ENCODE data around the gene SLC19A2.
"Not testable (repeated sequence)": the region's sequence is repeated elsewhere in the genome, so short reads cannot be mapped to it uniquely, and the experiment has no call there.

SLC19A2 gene

DNA sequence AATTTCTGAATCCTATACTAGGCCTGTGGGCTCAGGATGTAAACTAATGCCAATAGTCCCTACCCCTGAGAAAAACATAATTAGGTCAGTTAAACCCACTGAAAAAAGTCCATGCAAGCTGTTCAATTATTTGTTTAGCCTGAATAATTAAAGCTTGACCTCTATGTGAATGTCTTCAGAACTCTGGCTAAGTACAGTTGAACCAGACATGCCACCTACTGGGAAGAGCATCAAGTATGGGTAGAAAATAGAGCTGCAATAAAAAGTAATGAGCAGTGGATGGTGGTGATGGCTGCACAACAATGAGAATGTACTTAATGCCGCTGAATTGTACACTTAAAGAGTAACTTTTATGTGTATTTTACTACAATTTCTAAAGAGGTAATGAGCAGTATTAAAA is 23.6 kb upstream of the SLC19A2 start:
- DNase-seq (ENCODE audit: low read depth in 1 of 2, low spot score in 1 of 2), result no peak

DNA sequence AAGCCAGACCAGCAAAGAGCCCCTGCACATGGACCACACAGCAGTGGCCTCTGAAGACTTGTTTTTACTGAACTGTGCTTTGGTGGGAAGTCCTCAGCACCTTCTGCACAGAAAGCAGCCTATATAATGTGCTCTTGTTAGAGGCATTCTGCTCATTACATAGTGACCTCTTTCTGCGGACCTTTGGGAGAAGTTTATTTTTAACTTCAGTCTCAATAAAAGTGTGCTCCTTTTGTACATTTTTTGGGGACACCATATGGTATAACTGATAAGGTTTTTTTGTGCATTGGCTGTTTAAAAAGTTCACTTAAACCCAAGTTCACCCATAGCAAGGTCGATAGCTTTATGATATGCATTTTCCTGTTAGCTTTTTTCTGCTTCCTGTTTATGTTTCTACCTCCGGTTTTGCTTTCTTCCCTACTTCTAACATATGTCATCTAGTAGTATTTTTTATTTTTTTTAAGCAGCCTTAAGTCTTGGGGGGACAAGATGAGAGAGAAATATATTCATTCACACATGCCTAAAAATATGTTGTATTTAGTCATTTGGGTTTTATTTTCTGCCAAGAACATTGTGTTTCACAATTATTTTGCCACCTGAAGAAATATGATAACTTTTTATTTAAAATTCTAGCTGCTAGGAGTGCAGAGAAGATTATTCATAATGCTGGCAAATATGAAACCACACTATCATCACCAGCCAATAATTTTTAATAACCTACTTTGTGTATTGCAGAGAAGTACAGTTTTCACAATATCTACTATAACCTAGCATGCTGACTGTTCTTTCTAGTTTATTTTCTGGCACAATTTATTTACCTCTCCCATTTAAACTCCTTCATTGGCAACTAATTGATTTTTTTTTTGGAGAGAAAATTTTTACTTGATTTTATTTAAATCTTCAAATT is 22.9 kb upstream of the SLC19A2 start:
- DNase-seq (ENCODE audit: low read depth in 1 of 2, low spot score in 1 of 2), result no peak

DNA sequence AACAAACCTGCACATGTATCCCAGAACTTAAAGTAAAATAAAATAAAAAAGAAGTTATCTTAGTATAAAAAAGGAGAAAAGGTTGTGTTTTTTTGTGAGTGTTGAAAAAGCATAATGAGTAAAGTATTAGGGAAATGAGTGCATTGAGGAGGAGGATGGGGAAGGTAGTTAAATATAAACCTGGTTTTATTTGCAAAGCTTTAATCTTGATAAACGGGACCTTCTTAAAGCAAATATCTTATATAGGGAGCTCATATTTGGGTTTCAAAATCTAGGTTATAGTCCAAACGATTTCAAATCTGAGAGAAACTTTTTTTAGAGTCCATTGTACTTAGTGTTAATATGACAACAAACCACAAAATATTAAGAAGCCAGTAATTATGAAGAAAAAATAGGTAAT is 21.7 kb upstream of the SLC19A2 start:
- no peak for DNase-seq (ENCODE audit: low read depth in 1 of 2, low spot score in 1 of 2)

DNA sequence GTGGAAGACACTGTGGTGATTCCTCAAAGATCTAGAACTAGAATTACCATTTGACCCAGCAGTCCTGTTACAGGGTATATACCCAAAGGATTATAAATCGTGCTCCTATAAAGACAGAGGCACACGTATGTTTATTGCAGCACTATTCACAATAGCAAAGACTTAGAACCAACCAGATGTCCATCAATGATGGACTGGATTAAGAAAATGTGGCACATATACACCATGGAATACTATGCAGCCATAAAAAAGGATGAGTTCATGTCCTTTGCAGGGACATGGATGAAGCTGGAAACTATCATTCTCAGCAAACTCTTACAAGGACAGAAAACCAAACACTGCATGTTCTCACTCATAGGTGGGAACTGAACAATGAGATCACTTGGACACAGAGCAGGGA is 17.9 kb upstream of the SLC19A2 start:
- DNase-seq (ENCODE audit: low read depth in 1 of 2, low spot score in 1 of 2), result not testable (repeated sequence)

DNA sequence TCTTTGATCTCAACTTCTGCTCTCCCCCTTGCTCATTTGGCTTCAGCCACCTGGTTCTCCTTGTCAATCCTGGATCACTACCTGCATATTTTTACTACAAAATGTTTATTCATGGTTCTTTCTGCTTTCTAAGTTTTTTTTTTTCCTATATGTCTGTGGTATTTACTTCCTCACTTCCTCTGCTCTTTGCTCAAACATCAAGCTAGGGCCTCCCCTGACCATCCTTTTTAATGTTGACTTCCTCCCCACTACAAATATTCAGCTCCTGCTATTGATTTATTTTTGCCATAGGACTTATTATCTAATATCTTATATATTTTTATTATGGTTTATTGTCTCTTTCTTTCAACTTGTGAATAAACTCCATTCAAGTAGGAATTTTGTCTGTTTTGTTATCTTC is 14.1 kb upstream of the SLC19A2 start:
- no peak for DNase-seq (ENCODE audit: low read depth in 1 of 2, low spot score in 1 of 2)

DNA sequence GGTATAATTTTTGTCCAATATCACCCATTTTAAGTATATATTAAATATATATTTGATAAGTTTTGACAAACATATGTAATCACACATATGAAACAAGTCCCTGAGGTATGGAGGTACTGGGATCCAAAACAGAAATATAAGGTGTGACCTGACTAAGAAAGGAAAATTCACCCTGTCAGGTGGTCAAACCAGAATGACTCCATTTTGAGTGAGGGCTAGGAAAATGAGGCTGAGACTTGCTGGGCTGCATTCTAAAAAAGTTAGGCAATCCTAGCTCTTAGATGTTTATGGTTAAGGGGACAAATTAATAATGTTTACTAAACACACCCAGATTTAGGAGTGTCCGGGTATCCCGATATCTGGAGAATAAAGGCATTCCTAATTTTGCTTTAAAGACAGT is 11.6 kb upstream of the SLC19A2 start:
- DNase-seq (ENCODE audit: low read depth in 1 of 2, low spot score in 1 of 2), result no peak

DNA sequence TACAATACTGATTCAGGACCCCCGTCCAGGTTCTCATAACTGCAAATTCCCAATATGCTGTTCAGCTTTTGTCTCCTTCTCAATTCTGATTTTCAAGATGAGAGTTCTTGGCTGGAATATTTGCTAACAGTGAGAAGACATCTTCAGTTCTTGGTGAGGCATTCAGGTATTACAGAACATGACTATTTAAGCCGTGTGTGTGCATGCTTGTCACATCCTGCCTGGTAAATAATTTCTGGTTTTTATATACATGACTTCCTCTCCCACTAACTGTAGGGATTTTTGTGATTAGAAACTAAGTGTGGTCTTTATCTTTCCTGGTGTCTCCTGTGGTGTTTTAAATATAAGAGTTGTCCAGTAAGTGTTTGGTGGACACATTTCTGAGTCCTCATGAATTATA is 10.2 kb upstream of the SLC19A2 start:
- DNase-seq (ENCODE audit: low read depth in 1 of 2, low spot score in 1 of 2), result no peak

DNA sequence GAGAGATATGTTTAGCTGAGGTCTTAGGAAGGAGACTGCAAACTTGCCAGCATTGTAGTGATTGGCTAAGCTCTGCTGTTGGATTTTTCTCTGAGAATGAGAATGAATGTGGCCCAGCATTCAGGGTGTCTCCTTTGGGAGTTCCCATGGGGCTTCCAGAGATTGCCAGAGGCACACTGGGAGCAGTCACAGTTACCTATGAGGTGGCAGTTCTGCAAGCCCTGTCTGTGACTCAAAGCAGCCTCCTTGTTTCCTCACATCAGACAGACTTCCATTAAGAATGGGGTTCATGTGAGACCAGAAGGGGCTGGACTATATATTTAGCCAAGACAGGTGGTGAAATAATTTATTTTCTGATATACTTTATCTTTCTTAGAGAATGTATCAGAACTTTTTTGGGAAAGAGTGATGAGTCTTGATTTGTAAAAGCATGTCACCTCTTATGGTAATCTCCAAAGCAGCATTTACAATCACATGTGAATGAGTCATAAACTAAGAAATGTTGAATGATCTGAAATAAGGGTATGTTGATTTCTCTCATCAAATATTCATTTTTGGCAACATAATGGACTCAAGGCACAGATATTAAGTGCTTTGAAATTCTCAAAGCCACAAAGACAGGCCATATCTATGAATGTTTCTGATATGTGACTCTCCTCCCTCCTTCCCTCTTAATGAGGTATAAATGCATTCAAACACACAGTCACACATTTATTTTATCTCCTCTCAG is 9.5 kb upstream of the SLC19A2 start:
- DNase-seq (ENCODE audit: low read depth in 1 of 2, low spot score in 1 of 2), result no peak

DNA sequence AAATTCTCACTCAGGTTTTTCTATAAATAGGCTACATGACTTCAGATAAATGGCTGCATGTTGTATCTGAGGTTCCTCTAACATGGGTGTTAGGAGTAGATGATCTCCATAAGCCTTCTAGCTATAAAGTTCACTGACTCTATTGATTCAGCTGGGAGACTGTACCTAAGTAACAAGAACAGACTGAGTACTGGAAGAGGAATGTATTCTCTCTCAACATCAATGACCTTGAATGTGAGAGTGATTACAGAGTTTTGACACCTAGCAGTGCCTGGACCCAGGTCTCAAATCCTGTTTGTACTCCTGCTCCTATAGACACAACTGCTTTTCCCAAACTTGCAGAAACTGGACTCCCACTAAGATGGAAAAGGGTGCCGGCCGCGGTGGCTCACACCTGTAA is 8.6 kb upstream of the SLC19A2 start:
- DNase-seq (ENCODE audit: low read depth in 1 of 2, low spot score in 1 of 2), result no peak

DNA sequence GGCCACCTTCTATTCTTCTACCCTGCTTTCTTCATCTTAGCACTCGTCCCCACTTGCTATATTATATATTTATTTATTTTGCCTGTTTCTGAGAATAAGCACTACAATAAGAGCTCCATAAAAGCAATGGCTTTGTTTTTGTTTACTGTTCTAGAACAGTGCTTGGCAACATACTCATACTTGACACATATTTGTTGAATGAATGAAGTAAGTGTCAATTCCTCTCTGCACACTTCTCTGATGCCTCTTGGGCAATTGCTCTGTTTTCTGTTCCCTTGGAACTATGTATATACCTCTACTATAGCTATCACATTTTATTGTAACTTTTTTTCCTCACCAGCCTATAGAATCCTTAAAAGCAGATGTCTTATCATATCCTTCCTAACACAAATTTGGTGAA is 7.5 kb upstream of the SLC19A2 start:
- DNase-seq (ENCODE audit: low read depth in 1 of 2, low spot score in 1 of 2), result no peak

DNA sequence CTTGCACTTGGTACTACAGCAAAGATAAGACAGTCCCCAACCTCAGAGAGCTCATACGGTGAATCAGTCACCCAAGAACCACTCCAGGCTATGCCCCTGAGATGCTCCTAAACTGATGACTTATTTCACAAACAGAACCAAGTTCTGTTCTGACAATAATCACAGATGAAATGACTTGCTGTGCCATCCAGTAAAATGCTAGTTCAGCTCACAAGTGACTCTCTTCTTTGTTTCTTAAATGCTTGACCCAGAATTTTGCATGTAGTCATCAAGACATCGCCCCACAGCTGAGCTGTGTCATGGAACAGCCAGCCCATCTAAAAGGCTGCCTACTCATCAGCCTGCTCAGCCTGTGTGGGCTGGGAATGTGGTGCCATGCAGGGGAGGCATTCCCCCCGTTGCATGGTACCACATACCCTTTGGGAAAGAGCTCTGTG is 6.1 kb upstream of the SLC19A2 start:
- DNase-seq (ENCODE audit: low read depth in 1 of 2, low spot score in 1 of 2), result peak in 1 of 2 donors; percentile 7

DNA sequence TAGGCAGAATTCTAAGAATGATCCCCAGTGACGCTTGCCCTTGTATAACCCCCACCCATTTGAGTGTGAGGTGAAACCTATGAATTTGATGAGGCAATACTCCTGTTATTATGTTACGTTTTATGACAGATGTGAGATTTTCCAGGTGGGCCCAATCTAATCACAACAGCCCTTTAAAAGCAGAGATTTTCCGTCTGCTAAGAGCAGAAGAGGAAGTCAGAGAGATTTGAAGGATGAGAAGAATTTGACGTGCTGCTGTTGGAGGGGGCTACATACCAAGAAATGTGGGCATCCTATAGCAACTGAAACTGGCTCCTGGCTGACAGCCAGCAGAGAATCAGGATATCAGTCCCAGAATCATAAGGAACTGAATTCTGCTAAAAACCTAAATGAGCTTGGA is 2.4 kb upstream of the SLC19A2 start:
- DNase-seq (ENCODE audit: low read depth in 1 of 2, low spot score in 1 of 2), result no peak

DNA sequence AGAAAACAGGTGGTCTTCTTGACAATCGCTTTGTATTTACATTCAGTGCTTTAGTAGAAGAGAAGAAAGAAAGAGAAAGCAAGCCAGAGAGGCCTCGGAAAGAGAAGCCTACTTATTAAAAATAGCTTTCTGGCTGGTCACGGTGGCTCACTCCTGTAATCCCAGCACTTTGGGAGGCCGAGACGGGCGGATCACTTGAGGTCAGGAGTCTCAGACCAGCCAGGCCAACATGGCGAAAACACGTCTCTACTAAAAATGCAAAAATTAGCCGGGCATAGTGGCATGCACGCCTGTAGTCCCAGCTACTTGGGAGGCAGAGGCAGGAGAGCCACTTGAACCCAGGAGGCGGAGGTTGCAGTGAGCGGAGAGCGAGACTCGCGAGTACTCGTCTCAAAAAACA is 1.8 kb upstream of the SLC19A2 start:
- no peak for DNase-seq (ENCODE audit: low read depth in 1 of 2, low spot score in 1 of 2)

DNA sequence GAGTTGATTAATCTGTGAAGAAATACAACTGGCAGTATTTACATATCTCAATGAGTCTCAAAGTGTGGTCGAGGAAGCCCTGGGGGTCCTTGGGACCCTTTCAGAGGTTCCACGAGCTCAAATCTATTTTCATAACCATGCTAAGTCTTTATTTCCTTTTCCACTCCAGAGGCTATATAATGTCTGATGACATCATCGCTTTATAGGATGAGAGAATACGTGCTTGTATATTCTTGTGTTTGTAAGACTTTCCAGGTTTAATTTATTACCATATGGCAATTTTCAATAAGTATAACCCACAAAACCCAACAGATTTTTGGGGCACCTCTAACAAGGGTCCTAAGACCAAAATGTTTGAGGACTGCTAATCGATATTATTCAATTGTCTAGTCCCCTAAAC is 1.4 kb upstream of the SLC19A2 start:
- DNase-seq (ENCODE audit: low read depth in 1 of 2, low spot score in 1 of 2), result no peak

DNA sequence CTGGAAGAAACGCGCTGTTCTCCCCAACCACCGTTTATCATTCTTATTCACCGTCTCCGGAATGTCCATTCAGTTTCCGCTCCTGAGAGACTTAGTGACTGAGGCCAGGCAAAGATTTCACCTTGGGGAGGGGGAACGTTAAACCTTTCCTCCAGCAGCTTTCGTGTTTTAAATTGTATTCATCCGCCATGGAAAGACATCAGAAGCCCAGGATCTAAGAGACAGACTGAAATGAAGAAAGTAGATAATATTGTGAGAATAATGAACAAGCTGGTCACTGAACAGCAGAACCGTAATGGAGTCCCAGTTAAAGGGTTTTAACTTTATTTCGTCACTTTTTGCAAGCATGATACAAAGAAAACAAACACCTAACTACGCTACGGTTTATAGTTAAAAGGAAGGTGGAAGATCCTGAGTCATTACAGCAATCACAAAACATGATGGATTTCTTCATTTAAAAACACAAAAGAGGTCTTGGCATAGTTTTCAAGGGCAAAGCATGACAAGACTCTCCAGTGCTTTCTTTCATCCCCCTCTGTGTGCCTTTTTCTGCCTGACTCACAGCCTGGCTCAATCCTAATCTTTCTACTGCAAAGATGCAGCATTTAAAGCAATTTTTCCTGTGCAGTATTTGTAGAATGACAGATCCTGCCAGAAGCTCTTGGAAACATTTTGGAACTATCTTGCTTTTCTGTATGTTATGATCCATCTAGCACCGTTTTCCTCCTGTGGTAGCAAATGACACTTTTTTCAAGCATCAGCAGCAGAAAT is 722 bp upstream of the SLC19A2 start:
- DNase-seq (ENCODE audit: low read depth in 1 of 2, low spot score in 1 of 2), result no peak

DNA sequence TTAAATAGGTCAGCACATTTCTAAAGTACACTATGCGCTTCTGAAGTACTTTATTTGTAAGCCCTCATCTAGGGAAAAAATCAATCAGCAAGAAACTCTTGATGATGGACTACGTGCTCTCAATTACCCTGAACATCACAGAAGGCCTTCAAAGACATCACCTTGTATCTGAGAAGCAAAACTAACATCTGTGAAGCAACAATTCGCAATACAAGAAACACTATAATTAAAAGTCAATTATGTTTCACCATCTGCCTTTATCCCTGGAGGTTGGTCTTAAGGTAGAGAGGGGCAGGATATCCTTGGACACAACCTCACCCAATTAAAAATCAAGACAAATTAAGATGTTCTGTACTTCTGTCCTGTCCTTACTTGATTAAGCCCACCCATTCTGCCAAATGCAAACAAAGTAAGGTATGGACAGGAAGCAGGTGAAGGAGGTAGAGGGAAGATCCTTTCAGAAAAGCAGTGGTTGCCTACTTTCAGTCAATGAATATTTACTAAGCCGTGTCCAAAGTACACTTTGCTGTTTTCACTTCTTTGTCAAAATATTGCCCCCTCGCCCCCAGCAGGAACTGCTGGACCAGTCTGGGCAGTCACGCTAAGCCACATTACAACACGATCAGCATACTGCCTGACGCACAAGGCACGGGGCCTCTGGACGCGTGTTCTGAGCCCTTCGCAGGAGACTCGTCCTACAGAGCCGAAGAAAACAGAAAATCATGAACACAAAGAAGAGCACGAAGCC is 887 bp downstream of the SLC19A2 start:
- DNase-seq (ENCODE audit: low read depth in 1 of 2, low spot score in 1 of 2), result peak; percentile 1 to 11

DNA sequence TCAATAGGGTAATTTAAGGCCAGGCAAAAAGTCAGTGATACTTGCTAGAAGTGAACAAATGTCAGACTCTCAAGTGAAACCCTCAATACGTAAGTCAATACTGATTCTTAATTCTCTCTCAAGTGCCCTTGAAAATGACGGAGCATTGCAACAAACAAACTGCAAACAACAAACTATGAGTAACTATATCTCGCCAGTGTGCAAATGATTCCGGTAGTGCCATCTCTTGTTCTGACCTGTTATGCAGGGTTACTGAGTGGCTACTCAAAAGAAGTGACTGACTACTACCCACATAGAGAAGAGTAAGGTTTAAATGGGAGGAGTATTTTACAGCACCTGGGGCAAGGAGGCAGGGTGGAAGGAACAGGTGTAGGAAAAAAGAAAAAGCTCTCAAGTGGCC is 1.6 kb downstream of the SLC19A2 start:
- no peak for DNase-seq (ENCODE audit: low read depth in 1 of 2, low spot score in 1 of 2)

DNA sequence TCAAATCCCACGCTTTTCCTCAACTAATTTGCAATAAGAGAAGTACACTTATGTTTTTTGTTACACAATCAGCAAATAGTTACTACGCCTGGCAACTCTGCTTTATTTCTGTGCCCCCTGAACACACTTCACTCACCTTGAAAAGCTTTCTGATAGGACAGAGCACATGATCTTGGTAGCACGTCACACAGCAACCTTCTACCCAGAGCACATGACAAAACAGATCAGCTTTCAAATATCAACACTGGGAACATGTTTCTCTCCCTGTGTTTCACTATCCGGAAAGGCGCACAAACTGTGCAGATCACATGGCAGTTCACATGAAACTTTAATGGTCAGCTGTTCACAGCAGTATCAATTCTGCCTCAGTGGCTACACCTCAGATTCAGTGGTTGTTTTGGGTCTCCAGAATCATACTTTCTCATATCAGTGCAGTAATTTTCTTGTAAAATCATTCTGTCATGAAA is 2.2 kb downstream of the SLC19A2 start:
- no peak for DNase-seq (ENCODE audit: low read depth in 1 of 2, low spot score in 1 of 2)

DNA sequence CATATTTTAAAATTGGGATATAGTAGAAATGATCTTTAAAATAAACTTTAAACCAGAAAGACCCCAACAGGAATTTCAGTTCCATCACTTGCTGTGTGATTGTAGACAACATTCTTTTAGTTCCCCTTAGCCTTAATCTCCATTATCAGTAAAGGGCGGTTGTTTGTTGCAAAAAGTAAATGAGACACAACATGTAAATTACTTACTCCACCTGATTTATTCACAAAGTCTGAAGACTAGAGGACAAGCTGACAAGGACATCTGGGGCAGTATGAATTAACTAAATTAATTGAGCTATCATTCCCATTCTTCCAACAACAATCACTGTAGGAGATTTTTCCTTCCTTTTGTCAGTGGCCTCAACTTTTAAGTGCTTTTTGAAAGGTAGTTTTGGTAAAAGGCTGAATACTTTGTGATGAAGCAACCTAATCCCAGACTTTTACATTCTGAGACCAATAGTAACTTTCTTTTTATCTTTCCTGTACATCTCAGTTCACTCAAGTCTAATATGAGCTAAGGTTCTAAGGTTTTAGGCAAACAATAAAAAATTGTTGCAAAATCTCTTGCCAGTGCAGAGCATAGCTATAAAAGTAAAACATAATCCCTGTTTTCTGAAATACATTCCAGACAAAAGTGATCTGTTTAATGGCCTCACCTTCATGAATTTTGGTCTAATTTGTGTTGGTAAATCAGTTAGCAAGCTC is 6.2 kb downstream of the SLC19A2 start:
- no peak for DNase-seq (ENCODE audit: low read depth in 1 of 2, low spot score in 1 of 2)

DNA sequence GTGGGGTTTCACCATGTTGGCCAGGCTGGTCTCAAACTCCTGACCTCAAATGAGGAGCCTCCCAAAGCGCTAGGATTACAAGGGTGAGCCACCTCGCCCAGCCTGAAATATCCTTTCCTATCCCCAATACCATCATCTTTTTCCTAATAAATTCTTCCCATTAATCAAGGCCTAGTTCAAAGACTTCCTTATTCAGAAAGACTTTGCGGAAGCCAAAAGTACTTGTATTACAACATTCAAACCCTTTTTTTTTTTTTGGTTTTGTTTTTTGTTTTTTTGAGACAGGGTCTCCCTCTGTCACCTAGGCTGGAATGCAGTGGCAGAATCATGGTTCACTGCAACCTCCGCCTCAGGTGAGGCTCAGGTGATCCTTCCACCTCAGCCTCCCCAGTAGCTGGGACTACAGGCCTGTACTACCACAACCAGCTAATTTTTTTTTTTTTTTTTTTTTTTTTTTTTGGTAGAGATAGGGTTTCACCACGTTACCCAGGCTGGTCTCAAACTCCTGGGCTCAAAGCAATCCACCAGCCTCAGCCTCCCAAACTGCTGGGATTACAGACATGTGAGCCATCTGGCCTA is 7.6 kb downstream of the SLC19A2 start:
- no peak for DNase-seq (ENCODE audit: low read depth in 1 of 2, low spot score in 1 of 2)

All from activated CD4-positive, alpha-beta T cell treated with anti-CD3 and anti-CD28 coated beads, Interleukin-2, amount 50 U/mL, for 24 hours (primary cell).